Measurements from ENCODE around the gene KCNIP3.
"Not testable (repeated sequence)": the region's sequence is repeated elsewhere in the genome, so short reads cannot be mapped to it uniquely, and the experiment has no call there.

KCNIP3 gene

GRCh38 chr2:95372216-95372829 lies 75.2 kb downstream of the KCNIP3 start:
- DNase-seq: no peak

- DNase-seq: no peak
Observed at GRCh38 chr2:95372845-95373244, 75.7 kb downstream of the KCNIP3 start.

- DNase-seq: no peak
Observed at GRCh38 chr2:95374029-95374428, 76.9 kb downstream of the KCNIP3 start.

- no peak for DNase-seq
Observed at GRCh38 chr2:95374451-95374920, 77.3 kb downstream of the KCNIP3 start.

GRCh38 chr2:95374921-95375471 lies 77.8 kb downstream of the KCNIP3 start:
- no peak for DNase-seq

GRCh38 chr2:95375532-95376150 lies 78.5 kb downstream of the KCNIP3 start:
- no peak for DNase-seq

- DNase-seq: no peak
Observed at GRCh38 chr2:95376311-95377215, 79.4 kb downstream of the KCNIP3 start.

- DNase-seq: no peak
Observed at GRCh38 chr2:95377216-95378123, 80.3 kb downstream of the KCNIP3 start.

- DNase-seq: not testable (repeated sequence)
Observed at GRCh38 chr2:95378281-95378680, 81.1 kb downstream of the KCNIP3 start.

GRCh38 chr2:95379371-95379831 lies 82.3 kb downstream of the KCNIP3 start:
- no peak for DNase-seq

GRCh38 chr2:95380280-95380679 lies 83.1 kb downstream of the KCNIP3 start:
- no peak for DNase-seq

- no peak for DNase-seq
Observed at GRCh38 chr2:95380731-95381130, 83.6 kb downstream of the KCNIP3 start.

GRCh38 chr2:95381212-95382191 lies 84.4 kb downstream of the KCNIP3 start:
- no peak for DNase-seq

- DNase-seq: no peak
Observed at GRCh38 chr2:95382192-95382591, 85.0 kb downstream of the KCNIP3 start.

- DNase-seq: no peak
Observed at GRCh38 chr2:95382686-95383634, 85.8 kb downstream of the KCNIP3 start.

- DNase-seq: no peak
Observed at GRCh38 chr2:95383635-95384027, 86.5 kb downstream of the KCNIP3 start.

GRCh38 chr2:95384854-95385569 lies 87.9 kb downstream of the KCNIP3 start:
- no peak for DNase-seq

GRCh38 chr2:95385570-95385984 lies 88.4 kb downstream of the KCNIP3 start:
- no peak for DNase-seq

- DNase-seq: no peak
Observed at GRCh38 chr2:95386031-95386430, 88.9 kb downstream of the KCNIP3 start.

All from activated gamma-delta T cell treated with Interleukin-2 at 50 U/mL for 16 hours (primary cell).